NCI-H510A (cell line): Measurements from ENCODE around the gene PIGK.
"Not testable (repeated sequence)": the region's sequence is repeated elsewhere in the genome, so short reads cannot be mapped to it uniquely, and the experiment has no call there.

Experiments used
- DNase-seq: peaks from one replicate; lab custom pipeline; 2025; lab: John Stamatoyannopoulos, UW

PIGK gene

DNA sequence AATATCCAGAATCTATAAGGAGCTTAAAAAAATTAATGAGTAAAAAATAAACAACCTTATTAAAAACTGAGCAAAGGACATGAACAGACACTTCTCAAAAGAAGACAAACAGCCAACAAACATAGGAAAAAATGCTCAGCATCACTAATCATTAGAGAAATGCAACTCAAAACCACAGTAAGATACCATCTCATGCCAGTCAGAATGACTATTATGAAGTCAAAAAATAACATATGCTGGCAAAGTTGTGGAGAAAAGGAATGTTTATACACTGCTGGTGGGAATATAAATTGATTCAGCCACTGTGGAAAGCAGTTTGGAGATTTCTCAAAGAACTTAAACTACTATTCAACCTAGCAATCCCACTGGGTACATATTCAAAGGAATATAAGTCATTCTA is 25.3 kb downstream of the PIGK start:
- no peak for DNase-seq

DNA sequence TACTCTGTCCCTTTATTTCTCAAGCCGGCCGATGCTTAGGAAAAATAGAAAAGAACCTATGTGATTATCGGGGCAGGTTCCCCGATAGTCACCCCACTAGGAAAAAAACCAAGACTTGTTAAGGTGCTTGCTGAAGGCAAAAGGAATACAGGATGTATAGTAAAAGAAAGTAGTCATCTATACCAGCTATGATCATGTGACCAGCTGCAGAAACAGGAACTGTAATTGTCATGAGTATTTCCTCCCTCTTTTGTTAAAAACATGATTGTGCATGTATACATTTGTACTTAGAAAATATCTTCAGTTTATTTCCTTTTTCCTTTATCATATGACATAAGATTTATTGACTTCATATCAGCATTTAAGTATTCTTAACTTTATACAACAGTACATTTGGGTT is 30.5 kb downstream of the PIGK start:
- no peak for DNase-seq

DNA sequence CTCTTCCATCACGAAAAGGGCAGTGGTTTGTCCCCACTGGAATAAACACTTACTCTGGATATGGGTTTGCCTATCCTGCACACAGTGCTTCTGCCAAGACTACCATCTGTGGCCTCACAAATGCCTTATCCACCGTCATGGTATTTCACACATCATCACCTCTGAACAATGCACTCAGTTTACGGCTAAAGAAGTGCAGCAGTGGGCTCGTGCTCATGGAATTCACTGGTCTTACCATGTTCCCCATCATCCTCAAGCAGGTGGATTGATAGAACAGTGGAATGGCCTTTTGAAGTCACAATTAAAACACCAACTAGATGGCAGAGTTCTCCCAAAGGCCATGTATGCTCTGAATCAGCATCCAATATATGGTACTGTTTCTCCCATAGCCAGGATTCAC is 32.3 kb downstream of the PIGK start:
- not testable (repeated sequence) for DNase-seq

DNA sequence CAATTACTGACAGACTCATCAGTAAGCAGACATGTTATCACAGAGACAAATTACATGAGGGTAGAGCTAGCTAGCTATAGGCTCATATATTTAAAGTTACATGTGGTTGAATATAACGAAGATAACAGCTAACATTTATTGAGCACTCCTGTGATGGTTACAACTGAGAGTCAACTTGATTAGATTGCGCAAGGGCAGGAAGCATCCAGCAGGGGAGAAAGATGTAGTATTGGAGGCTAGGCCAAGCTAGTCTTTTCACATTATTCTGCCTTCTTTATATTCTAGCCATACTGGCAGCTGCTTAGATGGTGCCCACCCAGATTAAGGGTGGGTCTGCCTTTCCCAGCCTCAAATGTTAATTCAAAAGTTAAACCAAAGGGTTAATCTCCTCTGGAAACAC is 37.1 kb downstream of the PIGK start:
- no peak for DNase-seq

DNA sequence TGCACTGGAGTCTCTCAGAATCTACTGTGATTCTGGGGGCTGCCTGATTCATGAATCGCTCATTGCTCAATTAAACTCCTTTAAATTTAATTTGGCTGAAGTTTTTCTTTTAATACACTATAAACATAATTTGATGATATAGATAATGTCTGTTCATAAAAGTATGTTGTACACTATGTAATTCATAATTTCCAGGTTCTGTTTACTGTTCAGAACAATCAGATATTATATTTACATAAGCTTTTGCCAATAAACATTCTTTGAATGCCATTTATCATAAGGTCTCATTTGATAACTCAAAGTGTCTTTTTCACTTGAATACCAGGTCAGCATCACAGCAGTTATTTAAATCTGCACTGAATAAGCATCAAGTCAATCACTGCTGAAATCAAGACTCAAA is 39.6 kb downstream of the PIGK start:
- no peak for DNase-seq

- DNase-seq, result no peak
Observed at GRCh38 chr1:77175230-77175844, 43.9 kb downstream of the PIGK start.

DNA sequence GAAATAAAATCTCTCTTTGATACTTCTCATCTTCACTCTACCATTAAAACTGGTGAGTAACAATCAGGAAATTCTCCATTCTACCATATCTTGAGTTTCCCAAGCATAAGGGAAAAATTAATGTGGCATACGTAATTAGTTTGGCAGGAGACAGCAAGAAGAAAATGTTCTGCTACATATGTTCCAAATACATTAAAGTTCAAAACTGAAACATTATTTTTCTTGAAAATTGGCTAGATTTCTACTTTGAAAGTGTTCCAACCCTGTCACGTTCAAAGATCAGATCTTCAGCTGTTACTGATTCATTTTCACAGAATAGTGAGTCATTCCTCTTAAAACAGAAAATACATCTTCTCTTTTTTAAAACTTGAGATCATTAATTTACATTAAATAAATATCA is 48.5 kb downstream of the PIGK start:
- DNase-seq, result no peak

- no peak for DNase-seq
Observed at GRCh38 chr1:77168358-77168757, 50.9 kb downstream of the PIGK start.

GRCh38 chr1:77164434-77164944 is 54.7 kb downstream of the PIGK start:
- no peak for DNase-seq

- DNase-seq, result not testable (repeated sequence)
Observed at GRCh38 chr1:77159706-77160105, 59.5 kb downstream of the PIGK start.

- no peak for DNase-seq
Observed at GRCh38 chr1:77156214-77156613, 63.0 kb downstream of the PIGK start.

DNA sequence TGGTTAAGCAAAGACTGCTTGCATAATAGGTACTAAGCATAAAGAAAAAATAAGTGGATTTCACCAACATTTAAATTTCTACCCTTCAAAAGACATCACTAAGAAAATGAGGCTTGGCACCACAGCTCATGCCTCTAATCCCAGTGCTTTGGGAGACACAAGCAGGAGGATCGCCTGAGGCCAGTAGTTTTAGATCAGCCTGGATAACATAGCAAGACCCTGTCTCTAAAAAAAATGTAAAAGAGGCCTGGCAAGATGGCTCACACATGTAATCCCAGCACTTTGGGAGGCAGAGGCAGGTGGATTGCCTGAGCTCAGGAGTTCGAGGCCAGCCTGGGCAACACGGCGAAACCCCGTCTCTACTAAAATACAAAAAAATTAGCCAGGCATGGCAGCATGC is 73.0 kb downstream of the PIGK start:
- no peak for DNase-seq

DNA sequence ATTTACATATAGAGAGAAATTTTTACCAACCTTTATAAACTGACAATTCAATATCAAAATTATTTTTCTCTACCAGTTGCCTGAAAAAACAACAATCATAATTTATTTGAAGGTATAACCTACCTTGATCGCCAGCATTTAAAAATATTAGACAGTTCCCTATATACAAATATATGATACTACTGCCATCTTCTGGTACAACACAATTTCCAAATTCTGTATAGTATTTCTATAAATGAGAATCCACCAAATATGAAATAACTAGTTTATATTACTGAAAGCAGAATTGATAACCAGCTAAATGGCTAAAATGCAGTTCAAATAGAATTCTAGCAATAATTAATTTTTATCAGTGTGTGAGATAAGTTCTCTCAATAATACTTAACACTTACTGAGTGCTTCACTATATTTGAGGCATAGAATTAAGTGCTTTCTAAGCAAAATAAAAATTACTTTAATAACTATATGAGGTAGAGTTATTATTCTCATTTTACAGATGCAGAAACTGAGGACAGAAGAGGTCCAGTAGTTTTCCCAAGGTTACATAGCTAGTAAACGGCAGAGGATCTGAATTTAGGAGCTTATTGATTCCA is 75.6 kb downstream of the PIGK start:
- DNase-seq, result no peak

- no peak for DNase-seq
Observed at GRCh38 chr1:77139389-77139788, 79.8 kb downstream of the PIGK start.

- no peak for DNase-seq
Observed at GRCh38 chr1:77134359-77134758, 84.9 kb downstream of the PIGK start.

DNA sequence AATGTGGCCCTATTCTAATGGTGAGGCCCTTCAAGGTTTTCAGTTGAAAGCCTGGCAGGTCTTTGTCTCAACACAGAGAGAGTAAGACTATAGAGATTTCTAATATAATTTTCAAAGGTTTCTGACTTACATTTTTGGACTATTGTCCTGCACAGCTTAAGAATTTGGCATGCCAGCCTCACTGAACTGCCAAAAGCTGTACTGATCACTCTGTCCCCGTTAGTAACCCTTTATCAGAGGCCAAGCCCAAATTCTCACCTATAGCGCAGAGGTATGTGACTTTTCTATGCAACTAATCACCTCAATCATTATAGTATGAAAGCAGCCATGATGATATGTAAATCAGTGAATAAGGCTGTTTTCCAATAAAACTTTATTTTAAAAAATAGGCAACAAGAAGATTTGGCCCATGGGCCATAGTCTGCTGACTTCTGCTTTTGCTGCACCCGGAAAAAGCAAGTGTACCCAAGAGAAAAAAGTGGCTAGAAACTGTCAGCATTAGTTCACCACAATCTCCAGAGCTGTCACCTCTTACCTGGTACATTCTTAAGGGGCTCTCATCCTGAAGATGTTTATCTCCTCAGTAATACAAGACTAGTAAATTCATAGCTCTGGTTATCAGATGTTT is 85.4 kb downstream of the PIGK start:
- DNase-seq, result no peak

GRCh38 chr1:77126307-77126706 is 92.9 kb downstream of the PIGK start:
- DNase-seq, result peak; percentile 46

DNA sequence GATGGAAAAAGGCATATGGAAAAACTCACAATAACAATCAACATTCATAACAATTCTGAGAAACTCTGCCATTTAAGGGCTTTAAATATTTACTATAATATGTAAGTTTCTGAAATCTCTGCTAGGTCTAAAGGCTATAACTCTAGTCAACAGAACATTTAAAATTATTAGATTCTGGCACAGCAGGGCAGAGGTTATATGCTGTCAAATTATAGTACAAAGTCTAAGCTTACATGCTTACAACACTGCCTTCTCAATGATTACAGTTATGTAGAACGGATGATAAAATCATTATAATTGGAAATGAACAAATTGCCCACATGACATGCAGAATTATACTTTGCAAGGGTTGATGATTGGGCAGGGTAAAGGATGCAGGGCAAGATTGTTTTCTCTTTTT is 97.7 kb downstream of the PIGK start:
- no peak for DNase-seq

- DNase-seq, result no peak
Observed at GRCh38 chr1:77120950-77121349, 98.3 kb downstream of the PIGK start.

DNA sequence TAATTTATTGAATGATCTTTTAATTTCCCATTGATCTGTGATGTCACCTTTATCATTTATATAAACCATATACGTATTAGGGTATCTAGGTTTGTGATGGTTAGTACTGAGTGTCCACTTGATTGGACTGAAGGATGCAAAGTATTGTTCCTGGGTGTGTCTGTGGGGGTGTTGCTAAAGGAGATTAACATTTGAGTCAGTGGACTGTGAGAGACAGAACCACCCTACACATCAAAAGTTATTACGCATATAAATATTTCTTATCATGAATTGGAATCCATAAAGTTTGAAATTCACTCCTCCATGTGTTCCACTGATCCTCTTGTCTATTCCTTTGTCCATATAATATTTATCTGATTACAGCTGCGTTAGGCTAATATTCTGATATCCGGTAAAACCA is 100.5 kb downstream of the PIGK start:
- no peak for DNase-seq

DNA sequence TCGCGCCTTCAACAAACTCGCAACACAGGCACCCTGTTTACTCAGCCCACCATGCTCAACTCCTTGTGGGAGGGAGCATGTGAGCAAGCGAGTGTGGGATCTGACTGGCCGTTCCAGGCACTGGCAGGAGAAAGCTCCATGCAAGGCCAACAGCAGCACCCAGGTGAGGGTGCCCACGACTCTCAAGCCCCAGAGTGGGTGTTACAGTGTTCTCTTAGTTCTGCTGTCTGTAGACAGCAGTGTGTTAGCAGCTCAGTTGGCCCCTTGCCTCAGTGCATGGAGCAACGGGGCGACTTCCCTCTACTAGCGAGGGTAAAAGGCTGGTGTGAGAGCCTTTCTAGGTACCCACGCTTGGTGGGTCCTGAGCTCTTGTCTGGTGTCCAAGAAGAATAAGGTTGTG is 114.6 kb downstream of the PIGK start:
- no peak for DNase-seq

GRCh38 chr1:77103486-77103885 is 115.7 kb downstream of the PIGK start:
- no peak for DNase-seq

DNA sequence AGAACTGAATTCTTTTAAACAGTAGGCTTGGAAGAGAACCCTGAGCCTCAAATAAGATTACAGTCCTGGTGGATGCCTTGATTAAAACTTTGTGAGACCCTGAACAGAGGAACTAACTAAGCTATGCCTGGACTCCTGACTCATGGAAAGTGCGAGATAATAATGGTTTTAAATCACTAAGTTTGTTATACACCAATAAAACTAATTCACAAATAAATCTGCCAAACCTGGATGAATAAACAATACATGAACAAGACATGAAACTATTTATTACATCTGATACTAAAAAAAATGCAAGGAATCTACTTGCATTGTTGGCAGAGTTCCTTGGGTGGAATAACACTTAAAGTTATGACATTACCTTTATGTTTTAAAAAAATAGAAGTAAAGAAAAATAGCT is 118.4 kb downstream of the PIGK start:
- no peak for DNase-seq
